RWPE2 (cell line): ENCODE results near the gene RARRES1.

Source experiments
- ATAC-seq: fragments of 200-7000 bp; cut with Tn5 transposase; 3 replicates; pipeline ENCODE4 v1.9.1; 2021; ENCODE audit warnings: low read depth
- DNase-seq: peaks from one replicate; pipeline ENCODE4 v3.0.0-alpha.2; 2020; ENCODE audit warnings: low spot score
- H3K27ac ChIP-seq: fragments of 450-650 bp; 2 replicates; pipeline ENCODE4 v1.5.1; 2017; ENCODE audit warnings: mild to moderate bottlenecking; ENCODE audit not compliant: poor library complexity, severe bottlenecking
- H3K27me3 ChIP-seq: fragments of 250-450 bp; sonication (Bioruptor Pico); 2 replicates; pipeline ENCODE4 v1.5.1; 2021; ENCODE audit warnings: mild to moderate bottlenecking, moderate library complexity; ENCODE audit not compliant: insufficient read depth, poor library complexity, severe bottlenecking
- H3K36me3 ChIP-seq: fragments of 250-450 bp; sonication (Bioruptor Pico); 2 replicates; pipeline ENCODE4 v1.5.1; 2020; ENCODE audit warnings: low read depth, mild to moderate bottlenecking, moderate library complexity
- H3K4me1 ChIP-seq: fragments of 250-450 bp; sonication (Bioruptor Pico); 2 replicates; pipeline ENCODE4 v1.5.1; 2021; ENCODE audit warnings: mild to moderate bottlenecking, moderate library complexity; ENCODE audit not compliant: insufficient read depth, poor library complexity, severe bottlenecking
- H3K4me3 ChIP-seq: fragments of 250-450 bp; sonication (Bioruptor Pico); 2 replicates; pipeline ENCODE4 v1.5.1; 2021; ENCODE audit warnings: mild to moderate bottlenecking, moderate library complexity; ENCODE audit not compliant: severe bottlenecking
- H3K9me3 ChIP-seq: fragments of 250-450 bp; sonication (Bioruptor Pico); 2 replicates; pipeline ENCODE4 v1.5.1; 2021; ENCODE audit warnings: mild to moderate bottlenecking, moderate library complexity; ENCODE audit not compliant: severe bottlenecking
- CTCF ChIP-seq: fragments of 450-650 bp; IDR thresholded peaks from one replicate; pipeline ENCODE4 v1.5.1; 2017; ENCODE audit warnings: mild to moderate bottlenecking, moderate library complexity; ENCODE audit not compliant: poor library complexity, severe bottlenecking

Gene RARRES1

GRCh38 chr3:158651192-158651591 is 81.1 kb downstream of the RARRES1 start:
- Histone ChIP-seq H3K4me1 (no peaks in the 10 kb centered on the region), H3K4me3 (no peak overlapping the region), H3K27me3 (no peaks in the 10 kb centered on the region), H3K27ac (no peak overlapping the region), H3K36me3 (peaks cover 90% of the 10 kb centered on the region), H3K9me3 (no peaks in the 10 kb centered on the region)
- ATAC-seq (no peak), DNase-seq (no peak)
- no peak for TF ChIP-seq CTCF

DNA sequence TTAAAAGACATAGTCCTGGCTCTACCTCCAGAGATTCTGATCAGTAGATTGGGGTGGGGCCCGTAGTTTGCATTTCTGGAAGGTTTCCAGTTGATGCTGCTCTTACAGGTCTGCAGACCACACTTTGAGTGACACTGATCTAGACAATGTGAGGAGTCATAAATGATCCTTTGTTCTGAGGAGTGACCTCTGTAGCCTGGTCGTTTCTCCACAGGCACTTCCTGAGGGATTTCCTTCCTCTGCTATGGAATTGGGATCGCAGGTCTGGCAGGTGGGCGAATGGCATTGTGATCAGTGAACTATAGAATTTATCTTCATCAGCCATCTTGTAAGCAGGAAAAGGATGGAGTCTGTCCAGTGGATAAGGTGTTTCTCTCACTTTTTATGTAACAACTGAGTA is 82.5 kb downstream of the RARRES1 start:
- H3K27me3 ChIP-seq: no peaks in the 10 kb centered on the region
- H3K9me3 ChIP-seq: no peaks in the 10 kb centered on the region
- DNase-seq (no peak), ATAC-seq (no peak)
- H3K27ac ChIP-seq: no peak overlapping the region
- H3K36me3 ChIP-seq: peaks cover 80% of the 10 kb centered on the region
- H3K4me1 ChIP-seq: no peaks in the 10 kb centered on the region
- TF ChIP-seq CTCF: no peak
- no peak overlapping the region for H3K4me3 ChIP-seq
